H4 (cell line): Measurements from ENCODE around the gene DENR. TPM values are rescaled to one million over a fixed set of nuclear protein-coding genes. Genes with fewer than 3 reads are reported as not detected.
A peak's percentile ranks its signal among the peaks of the same experiment; 100 is the strongest.
"Not testable (repeated sequence)": the region's sequence is repeated elsewhere in the genome, so short reads cannot be mapped to it uniquely, and the experiment has no call there.

Experiments used
- DNase-seq: peaks from one replicate; pipeline ENCODE4 v3.0.0-alpha.2; 2015; ENCODE audit warnings: low spot score
- total RNA-seq: library from RNA; depleted of rRNA; stranded (reverse); fragments of >200 nt; shearing (Covaris generic); gene quantifications from 2 replicates; pipeline ENCODE4 v1.2.3, GENCODE V29; 2014

DENR gene
- total RNA-seq, 1 experiment from 2014 or later = 55.4 TPM

DNA sequence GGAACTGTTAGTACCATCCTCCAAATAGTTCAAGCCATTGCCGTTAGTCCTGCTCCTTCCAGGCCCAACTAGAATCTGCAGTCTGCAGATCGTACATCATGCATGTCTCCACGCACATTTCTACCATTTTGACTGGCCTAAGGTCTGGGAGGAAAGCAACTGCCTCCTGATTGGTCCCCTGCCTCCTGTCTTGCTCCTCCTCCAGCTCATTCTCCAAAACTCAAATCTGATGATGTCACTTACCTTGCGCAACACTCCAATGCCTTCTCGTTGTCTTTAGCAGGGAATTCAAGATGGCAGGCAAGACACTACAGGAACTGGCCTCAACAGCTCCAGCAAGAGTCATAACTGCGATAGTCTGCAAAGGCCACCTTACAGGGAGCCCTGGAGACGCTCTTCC lies 12.3 kb upstream of the DENR start:
- DNase-seq = peak; percentile 19

DNA sequence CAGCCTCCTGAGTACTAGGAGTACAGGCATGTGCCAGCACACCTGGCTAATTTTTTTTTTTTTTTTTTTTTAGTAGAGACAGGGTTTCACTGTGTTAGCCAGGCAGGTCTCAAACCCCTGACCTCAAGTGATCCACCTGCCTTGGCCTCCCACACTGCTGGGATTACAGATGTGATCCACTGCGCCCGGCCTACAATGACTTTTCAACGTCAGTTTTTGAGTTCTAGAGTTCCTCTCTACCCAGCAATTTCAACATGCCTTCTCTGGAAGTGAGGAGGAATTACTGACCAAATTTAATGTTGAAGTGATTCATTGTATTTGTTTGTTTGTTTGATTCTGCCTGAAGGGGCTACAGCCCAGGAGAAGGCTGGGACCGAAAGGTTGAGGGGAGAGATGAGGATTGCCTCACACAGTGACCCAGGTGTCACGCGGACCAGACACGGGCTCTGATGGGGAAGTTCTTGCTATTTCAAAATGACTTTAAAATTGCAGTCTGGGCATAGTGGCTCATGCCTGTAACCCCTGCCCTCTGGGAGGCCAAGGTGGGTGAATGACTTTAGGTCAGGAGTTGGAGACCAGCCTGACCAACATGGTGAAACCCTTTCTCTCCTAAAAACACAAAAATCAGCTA lies 8.6 kb upstream of the DENR start:
- DNase-seq = no peak

DNA sequence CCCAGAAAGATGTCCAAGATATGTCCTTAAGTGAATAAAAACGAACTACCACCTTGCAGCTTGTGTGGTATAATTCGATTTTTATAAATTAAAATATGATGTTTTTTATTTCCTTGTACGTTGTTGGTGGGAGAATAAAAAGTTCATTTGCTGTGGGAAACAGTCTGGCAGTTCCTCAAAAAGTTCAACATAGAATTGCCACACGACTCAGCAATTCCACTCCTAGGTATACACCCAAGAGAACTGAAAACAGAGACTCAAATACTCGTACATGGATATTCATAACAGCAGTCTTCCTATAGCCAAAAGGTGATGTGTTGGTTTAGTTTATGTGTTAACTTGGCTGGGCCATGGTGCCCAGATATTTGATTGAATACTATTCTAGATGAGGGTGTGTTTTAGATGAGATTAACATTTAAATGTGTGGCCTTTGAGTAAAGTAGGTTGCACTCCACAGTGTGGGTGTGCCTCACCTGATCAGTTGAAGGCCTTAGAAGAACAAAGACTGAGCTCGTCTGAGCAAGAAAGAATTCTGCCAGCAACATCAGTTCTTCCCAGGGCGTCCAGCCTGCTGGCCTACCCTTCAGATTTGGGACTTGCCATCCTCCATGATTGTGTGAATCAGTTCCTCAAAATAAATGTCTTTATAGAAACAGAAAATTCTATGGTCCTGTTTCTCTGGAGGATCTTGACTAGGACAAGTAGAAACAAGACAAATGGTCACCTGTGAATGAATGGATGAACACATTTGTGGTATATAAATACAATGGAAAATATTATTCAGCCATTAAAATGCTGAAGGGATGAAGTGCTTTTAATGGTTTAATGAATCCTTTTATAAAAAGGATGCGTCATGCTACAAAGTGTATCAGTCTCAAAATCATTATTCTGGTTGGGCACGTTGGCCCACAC lies 5.1 kb upstream of the DENR start:
- DNase-seq = no peak

DNA sequence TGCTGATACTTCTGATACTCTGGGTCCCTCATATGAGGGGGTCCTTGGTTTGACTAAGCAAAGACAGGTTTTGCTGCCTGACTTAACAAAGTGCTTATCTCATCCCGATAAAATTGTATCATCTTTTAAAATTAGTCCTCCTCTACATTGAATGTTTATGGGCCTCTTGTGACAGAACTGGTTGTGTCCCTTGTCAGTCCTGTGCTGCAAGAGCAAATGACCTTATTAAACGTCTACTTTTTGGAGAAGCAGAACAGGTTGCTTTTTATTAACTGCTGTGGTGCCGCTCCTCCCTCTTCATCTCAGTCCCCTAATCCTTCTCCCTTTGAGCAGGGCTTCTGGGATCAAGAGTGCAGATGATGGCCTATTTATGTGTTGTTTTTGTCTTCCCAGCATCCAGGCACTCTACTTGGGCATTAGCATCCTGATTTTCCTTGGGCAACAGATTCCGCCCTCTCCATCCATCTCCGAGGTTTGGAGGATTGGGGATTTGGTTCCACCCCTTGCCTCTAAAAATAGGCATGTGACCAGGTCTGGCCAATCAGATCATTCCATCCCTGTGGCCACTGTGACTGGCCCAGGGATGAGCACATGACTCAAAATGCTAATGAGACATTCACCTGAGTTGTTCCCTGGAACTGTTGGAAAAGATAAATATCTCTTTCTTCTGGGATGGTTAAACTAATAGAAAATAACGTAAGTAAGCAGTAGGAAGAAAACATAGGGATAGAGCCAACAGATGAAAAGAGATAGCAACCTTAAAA lies 2.9 kb upstream of the DENR start:
- no peak for DNase-seq

DNA sequence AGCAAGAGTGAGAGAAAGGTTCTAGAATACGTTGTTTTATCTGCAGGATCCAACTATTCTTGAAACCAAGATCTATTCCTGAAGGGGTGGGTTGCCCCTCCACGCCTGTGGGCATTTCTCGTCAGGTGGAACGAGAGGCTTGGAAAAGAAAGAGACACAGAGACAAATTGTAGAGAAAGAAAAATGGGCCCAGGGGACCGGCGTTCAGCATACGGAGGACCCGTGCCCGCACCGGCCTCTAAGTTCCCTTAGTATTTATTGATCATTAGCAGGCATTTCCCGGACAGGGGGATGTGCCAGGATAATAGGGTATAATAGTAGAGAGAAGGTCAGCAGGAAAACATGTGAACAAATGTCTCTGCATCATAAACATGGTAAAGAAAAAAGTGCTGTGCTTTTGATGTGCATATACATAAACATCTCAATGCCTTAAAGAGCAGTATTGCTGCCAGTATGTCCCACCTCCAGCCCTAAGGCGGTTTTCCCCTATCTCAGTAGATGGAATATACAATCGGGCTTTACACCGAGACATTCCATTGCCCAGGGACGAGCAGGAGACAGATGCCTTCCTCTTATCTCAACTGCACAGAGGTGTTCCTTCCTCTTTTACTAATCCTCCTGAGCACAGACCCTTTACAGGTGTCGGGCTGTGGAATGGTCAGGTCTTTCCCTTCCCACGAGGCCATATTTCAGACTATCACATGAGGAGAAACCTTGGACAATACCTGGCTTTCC lies 1.7 kb upstream of the DENR start:
- not testable (repeated sequence) for DNase-seq

DNA sequence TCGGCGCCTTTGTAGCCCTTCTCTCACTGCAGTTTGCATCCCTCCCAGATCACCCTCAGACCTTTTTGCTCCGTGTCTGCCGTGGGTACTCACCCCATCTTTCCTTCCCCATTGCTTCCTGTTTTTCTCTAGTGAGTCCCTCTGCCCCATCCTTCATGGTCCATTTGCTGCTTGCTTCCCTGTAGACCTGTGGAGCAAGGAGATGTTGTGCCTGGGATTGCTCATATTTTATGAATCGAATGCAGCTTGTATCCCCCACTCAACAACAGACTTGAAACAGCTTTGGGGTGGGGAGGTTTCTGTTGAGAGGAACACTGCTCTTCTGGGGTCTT lies 661 bp downstream of the DENR start:
- DNase-seq = no peak

DNA sequence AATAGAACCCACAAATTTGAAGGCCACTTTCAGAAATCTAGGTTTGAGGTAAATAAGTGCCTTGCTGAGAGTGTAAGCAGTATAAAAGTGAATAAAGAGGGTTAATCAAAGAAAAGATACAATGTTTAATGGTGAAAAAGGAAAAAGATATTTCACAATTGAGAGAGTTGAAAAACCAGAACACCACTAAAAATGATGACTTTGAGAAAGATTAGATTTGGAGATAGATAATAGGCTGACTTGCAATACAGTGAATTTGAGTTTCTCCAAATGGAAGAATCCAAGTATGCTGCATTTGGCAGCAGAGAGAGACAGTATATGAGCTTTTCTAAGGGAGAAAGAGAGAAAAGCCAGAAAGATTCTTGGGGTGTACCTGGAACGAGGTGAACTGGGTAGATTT lies 2.2 kb downstream of the DENR start:
- no peak for DNase-seq

DNA sequence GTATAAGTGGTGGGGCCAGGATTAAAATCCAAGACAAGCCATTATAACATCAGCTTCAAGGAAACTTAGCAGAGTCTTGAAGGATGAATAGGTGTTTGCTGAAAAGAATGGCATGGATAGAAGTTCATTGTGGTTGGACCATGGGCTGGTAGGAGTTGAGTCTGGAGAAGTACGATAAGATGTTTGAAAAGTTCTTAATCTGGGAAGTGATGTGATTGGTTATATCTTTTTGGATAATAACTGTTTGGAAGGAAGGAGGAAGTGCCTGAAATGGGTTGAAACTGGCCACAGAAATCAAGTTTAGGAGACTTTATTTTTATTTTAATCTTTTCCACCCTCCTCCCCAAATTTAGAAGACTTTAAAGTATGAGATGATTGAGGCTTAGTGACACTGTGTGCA lies 4.9 kb downstream of the DENR start:
- no peak for DNase-seq

DNA sequence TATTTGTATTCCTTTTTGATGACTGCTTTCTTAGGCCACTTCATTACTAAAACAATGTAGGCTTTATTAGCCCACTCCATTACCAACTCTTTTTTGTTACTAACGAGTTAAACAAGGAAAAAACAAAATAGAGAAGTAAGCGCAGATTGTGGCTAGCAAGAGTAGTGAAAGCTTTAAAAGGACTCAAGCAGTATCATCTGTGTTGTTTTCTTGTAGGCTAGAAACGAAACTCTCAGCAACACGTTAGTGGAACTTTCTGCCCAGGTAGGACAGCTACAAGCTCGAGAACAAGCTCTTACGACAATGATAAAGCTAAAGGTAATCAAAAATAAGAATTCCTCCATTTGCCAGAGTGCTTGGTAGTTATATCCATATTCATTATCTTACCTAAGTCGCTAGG lies 32.9 kb downstream of the DENR start:
- DNase-seq = no peak

DNA sequence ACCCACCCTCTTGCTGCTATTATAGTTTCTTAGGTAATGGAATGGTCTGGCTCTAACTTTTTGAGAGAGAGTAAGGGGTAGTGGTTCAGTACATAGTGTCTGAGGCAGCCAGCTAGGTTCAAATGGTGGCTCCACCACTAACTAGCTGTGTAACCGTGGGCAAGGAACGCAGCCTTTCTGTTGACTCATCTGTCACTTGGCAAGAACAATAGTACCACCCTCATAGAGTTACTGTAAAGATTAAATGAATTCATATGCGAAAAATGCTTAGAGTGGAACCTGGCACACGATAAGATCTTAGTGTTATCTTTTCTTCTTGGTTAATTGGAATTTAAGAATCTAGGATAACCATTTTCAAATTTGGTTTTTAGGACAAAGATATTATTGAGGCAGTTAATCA lies 35.8 kb downstream of the DENR start:
- no peak for DNase-seq

DNA sequence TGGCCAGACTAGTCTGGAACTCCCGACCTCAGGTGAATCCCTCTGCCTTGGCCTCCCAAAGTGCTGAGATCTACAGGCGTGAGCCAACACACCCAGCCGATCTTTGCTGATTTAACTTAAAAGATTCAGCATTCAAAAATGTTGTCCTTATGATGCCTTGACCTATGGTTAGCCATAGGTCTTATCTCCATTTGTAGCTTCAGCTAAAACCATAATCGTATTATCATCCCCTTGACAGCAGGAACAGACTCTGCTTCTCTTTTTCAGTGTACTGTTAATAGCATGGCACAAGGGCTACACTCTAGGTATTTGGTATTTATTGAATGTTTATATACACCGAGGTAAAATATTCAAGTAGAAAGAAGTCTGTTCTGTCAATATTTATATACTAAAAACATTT lies 37.0 kb downstream of the DENR start:
- no peak for DNase-seq

DNA sequence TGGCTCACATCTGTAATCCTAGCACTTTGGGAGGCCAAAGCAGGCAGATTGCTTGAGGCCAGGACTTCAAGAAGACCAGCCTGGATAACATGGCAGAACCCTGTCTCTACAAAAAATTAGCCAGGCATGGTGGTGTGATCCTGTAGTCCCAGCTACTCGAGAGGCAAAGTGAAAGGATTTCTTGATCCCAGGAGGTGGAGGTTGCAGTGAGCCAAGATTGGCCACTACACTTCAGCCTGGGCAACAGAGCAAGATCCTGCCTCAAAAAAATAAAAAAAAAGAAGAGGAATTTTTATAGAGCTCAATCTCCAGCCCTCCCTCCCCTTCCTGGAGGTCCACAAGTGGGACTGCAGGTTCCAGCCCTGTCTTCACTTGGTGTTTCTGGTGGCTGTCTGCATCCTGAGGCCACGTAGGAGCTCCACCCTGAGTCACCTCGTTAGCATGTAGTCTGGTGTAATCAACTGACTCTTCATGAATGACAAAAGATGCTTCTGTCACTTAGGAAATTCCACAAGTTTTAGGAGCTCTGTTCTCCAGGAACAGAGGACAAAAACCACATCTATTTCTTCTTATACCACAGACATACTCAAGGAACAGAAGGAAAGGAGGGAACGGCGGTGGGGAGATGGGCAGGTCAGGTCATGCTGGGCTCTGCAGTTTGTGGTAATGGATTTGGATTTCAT lies 37.9 kb downstream of the DENR start:
- DNase-seq = peak; percentile 21

DNA sequence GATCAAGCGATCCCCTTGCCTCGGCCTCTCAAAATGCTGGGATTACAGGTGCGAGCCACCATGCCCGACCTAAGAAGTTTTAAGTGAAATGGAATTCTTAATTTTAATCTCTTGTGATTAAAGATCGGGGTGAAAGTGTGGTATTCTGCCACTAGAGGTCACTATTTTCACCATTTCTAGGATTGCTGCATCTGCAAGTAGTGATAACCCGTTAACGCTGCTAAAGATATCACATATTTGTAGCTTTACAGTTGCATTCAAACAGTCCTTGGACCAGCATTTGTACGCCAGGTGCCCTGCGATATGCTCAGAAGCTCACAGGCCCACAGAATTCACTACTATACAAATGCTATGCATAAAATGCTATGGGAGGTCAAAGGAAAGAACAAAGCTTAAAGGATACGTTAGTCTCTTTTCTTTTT lies 41.1 kb downstream of the DENR start:
- DNase-seq = peak; percentile 29

DNA sequence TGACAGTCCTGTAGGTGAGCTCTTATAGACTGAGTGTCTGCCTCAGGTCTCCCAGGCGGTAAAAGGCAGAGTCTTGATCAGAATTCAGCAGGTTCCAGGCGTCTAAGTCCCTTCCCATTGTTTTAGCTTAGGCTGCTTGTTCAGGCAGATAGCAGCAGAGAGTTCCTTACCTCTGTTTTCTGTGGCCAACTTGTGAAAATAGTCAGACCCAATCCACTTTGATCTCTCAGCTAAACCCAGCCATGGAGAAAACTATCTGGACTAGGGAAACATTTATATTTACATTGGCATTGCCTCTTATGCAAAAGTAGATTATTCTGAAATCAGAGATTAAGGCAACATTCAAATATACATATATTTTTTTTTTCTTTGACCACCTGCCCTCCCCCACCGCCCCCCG lies 43.2 kb downstream of the DENR start:
- DNase-seq = no peak

DNA sequence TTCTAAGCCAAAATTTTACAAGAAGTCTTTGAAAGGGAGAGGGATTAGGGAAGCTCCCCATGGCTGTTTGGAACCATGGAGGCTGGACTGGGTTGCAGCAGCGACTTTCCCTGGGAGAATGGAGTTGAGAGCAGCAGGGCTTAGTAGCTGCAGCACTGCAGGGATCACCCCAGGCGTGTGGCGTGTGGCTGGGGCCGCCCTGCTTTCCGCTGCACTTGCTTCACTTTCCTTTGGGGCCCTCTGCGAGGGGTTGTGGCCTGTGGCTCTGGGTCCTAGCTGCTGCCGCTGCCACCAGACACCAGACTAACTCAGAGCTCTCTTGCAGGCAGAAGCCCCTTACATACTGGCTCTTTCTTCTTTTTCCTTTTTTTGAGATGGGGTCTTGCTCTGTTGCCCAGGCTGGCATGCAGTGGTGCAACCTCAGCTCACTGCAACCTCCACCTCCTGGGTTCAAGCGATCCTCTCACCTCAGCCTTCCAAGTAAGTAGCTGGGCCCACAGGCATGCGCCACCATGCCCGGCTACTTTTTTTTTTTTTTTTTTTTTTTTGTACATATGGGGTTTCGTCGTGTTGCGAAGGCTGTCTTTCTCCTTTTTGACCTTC lies 47.1 kb downstream of the DENR start:
- no peak for DNase-seq

DNA sequence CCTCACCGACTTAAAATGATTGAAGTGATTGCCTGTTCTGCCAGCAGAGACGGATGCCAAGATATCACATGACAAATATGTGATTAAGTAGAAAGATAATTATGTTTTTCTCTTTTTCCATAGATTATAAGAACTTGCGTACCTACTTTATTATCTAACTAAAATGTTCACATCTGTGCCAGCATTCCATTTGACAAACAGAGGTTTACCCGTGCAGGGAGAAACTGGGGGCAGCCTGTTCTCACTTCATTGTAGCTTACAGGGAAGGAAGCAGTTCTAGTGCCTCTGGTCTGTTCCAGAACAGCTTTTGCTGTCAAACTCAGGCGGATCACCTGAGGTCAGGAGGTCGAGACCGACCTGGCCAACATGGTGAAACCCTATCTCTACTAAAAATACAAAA lies 51.3 kb downstream of the DENR start:
- no peak for DNase-seq

DNA sequence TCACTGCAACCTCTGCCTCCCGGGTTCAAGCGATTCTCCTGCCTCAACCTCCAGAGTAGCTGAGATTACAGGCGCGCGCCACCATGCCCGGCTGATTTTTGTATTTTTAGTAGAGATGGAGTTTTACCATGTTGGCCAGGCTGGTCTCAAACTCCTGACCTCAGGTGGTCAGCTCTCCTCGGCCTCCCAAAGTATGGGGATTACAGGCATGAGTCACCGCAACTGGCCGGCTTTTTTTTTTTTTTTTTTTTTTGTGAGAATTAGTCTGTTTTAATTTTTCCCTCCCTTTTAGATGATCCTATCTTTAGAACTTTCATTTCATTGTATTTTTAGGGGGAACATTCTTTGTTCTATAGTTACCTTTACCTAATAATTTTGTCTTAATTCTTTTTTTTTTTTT lies 52.3 kb downstream of the DENR start:
- not testable (repeated sequence) for DNase-seq

DNA sequence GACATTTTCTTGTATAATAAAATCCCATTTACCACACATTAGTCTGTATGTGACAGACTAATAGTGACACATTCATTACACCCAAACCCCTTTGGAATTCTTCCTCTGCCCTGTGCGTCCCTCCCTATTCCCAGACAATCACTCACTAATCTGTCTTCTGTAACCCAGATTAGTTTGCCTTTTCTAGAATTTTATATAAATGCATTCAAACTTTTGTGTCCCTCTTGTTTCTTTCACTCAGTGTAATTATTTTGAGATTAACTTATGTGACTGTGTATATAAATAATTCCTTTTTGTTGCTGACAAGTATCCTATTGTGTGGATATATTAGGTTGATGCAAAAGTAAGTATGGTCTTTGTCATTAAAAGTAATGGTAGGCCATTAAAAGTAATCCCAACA lies 55.0 kb downstream of the DENR start:
- DNase-seq = no peak

DNA sequence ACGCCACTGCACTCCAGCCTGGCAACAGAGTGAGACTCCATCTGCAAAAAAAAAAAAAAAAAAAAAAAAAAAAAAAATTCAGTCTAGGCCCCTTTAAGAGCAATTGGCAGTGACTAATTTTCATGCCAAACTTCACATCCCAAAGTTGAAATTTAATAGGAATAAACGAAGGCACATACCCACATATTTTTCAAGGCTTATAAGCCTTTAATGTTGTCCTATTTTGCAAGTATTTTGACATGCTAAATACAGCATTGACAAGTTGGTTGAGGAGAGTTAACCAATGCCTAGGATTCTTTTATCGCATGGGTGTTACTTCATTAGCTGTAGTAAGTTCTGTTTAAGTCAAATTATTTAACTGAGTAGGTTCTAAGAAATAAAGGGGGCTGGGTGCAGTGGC lies 59.2 kb downstream of the DENR start:
- no peak for DNase-seq

DNA sequence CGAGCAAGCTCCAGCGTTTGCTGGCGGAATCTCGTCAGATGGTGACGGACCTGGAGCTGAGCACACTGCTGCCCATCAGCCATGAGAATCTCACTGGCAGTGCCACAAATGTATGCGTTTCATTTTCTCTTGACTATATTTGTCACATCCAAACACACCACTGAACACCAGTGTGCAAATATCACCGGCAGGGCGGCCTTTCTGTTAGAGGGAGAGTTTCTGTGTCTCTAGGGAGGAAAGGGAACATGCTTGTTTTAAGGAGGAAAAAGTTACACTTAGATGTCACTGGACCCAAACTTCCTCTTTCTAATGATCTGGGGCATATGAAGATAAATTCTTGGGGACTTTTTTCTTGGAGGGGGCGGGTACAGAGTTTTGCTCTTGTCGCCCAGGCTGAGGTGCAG lies 60.7 kb downstream of the DENR start:
- DNase-seq = no peak

DNA sequence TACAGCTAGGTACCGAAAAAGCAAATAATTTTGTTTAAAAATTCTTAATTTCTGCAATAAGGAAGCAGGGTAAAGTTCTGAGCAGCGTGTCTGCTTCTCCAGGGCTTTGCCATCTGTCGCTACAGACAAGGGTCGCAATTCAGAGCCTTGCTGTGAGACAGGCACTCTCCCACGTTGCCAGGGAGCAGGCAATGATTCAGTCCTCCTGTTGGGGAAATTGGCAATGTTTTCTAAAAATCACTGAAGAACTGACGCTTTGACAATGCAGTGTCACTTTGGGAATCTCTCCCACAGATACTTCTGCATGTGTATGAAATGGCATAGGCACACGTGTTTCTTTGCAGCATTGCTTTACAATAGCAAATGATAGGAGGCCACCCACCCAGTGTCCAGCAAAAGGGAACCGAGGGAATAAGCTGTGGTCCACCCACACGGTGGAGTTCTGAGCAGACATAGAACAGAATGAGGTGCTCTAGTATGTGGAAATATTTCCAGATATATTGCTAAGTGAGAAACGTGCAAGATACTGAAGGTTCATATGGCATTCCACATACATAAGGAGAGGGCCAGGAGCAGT lies 66.7 kb downstream of the DENR start:
- no peak for DNase-seq
